ENCODE measurements around the gene TSPYL6.

The TSPYL6 gene

DNA sequence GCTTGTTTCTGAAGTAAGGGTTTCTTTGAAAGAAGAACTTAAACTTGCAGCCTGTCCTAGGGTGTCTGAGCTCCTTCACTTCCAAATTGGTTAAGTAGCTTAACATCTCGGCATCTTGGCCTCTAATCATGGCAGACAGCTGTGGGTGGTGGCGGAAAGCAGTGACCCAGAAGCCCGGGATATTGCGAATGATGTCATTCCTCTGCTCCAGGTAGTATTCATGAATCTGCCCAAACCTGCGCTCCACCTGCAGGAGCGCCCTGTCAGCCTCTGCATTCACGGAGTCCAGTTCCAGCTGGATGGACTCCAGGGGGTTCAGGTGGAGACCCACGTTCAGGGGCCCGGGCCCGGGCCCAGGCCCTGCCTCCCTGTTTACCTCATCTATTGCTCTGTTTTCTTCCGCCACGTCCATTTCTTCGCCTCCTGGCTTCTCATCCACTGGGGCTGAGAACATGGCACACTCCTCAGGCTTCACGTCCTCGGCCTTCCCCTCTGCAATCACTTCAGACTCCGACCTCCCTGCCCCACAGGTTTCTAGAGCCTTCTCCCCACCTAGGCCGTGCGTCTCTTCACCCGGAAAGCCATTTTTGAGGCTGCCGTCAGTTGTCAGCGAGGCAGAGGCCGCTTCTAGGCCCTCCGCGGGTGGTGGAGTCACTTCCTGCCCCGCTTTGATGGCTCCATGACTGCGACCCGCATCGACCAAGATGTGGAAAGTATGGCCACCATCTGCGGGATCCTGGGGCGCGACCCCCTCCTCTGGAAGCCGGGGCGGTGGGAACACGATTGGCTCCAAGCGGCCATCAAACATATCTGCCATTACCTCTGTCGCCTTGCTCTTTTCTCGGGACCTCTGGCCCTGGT lies 569 bp downstream of the TSPYL6 start:
- DNase-seq: no peak

DNA sequence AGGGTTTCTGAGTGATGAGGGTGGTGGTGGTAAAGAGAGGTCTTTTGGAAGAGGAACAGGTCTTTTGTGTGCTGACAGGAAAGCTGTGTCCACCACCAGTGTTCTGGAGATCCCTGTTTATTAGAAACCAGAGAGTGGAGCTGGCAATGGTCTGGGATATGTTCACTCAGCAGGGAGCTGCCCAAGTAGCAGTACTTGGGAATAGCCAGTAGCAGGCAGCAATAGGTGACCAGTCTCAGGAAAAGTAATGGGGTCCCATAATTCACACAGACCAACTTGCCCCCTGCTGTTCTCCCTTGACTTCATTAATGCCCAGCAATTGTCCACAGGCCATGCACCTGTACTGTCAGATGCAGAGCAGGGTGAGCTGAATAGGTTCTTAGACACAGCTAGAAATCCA lies 1.8 kb downstream of the TSPYL6 start:
- no peak for DNase-seq

DNA sequence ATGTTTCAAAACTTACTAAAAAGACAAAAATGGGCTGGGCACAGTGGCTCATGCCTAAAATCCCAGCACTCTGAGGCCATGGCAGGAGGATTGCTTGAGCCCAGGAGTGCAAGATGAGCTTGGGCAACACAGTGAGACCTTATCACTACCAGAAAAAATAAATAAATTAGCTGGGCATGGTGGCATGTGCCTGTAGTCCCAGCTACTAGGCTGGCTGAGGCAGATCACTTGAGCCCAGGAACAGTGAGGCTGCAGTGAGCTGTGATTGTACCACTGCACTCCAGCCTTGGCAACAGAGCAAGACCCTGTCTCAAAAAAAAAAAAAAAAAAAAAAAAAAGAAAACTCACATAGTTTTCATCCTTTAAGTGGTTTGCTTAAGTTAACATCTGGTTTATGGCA lies 6.4 kb downstream of the TSPYL6 start:
- no peak for DNase-seq

DNA sequence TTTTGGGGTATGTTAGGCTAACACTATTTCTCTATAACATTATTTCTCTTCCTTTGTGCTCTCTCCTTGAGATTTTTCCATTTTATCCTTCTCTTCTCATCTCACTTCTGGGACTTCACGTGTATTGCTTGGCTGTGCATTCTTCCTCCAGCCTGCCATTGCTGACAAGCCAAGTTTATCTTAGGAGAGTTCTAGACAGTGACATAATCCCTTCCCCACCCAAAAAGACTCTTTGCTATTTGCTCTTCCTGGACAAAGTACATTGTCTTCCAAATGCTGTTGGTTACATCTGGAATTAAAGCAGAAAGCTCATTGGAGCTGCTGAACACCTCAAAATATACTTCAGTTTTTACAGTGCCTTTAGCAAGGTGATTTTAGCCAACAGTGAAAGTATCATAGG lies 8.9 kb downstream of the TSPYL6 start:
- DNase-seq: no peak

DNA sequence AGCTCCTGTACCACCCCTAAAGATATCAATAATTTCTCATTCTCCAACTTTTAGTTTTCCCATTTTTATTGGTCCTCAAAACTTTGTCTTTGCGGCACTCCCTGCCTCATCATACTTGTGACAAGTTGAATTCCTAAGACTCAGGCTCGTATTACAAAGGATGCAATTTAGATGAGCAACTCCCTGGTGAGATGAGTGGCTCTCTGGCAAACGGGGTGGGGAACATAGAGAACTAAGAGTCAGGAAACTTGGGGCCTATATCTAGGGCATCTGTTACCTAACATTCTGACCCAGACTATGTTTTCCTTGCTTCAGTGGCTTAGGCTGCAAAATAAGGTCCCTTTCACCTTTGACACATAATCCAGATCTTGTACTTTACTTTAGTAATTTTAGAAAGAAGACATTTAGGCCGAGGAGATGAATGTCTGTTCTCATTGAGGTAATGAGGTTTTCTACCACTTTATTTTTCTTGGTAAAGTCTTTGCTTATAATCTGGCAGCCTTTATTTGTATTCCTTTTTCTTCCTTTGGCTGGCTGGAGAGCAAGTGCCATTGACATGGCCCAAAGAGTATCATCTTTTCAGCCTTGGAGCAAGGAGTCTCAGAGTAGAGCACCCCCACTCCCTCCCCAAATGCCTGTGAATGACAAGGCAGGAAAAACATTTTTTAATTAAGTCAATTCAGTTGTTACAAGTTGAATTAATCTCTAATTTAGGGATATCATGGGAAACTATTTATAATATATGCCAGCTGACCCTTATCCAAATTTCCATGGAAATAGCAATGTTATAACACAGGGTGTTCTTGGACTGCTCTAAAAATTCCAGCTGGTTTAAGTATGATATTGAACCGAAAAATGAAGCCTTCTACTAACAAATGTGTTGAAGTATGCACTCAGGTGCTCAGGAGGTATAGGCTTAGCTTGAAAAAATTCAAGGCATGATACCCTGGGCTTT lies 15.2 kb downstream of the TSPYL6 start:
- DNase-seq: no peak

DNA sequence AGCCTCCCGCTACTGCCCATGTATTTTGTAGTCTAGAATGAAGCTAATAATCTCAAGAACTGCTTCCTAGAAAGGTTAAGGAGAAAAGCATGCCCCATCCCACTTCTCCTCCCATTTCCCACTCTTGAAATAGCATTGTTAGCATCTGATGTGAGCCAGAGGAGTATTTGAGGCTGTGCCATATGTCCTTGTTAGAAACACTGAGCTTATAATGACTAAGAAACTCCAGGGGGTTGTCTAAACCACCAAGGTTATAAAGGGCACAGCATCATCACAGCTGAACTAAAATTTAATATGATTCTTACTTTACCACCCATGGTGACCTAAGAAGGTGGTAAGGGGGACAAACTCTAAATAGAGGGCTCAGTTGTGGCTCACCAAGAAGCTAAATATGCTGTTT lies 16.6 kb downstream of the TSPYL6 start:
- DNase-seq: no peak

DNA sequence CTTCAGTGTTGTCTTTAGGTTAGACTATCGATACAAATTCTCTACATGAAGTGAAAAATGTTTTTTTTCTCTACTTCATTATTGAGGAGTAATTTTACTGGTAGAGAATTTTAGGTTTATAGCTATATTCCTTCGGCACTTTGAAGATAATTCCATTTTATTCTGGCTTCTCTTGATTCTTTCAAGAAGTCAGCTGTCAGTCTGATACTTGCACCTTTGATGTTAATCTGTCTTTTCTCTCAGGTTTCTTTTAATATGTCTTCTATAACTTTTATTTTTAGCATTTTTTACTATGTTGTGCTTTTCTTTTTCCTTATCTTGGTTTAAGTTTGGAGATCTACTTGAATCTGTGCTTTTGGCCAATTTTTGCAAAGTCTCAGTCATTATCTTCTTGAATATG lies 18.6 kb downstream of the TSPYL6 start:
- no peak for DNase-seq

DNA sequence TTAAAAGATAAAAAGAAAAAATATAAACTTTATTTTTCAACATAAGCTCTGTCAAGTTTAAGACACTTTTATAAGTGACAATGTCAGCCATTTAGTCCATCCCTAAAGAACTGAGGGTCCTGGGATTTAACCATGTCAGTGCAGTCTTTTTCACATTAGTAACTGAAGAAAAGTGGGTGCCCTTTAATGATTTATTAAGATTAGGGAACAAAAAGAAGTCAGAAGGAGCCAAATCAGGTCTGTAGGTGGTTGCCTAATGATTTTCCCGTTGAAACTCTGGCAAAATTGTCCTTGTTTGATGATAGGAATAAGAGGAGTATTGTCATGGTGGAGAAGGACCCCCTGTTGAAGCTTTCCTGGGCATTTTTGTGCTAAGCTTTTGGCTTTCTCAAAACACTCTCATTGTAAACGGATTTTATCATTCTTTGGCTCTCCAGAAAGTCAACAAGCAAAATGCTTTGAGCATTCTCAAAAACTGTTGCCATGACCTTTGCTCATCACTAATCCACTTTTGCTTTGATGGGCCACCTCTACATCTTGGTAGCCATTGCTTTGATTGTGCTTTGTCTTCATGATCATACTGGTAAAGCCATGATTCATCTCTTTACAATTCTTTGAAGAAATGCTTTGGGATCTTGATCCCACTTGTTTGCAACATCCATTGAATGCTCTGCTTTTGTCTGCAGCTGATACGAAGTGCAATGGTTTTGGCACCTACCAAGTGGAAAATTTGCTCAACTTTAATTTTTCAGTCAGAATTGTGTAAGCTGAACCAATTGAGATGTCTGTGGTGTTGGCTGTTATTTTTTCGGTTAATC lies 22.0 kb downstream of the TSPYL6 start:
- no peak for DNase-seq

DNA sequence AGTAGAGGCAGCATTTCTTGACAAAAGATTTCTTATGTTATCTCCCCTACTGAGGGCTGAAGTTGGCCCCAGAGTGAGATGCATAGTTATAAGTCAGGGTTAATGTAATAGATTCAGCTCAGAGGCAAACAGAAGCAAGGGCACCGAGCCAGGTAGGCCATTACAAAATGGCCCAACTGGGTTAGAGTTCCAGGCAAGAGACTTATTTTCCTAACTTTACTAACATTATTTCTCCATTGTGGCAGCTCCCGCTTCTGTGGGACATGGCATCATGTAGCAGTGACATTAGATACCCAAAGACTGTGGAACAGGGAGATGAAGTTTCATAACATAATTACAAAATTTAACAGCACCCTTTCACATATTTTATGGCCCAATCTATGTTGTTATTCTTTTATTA lies 27.1 kb downstream of the TSPYL6 start:
- DNase-seq: no peak

DNA sequence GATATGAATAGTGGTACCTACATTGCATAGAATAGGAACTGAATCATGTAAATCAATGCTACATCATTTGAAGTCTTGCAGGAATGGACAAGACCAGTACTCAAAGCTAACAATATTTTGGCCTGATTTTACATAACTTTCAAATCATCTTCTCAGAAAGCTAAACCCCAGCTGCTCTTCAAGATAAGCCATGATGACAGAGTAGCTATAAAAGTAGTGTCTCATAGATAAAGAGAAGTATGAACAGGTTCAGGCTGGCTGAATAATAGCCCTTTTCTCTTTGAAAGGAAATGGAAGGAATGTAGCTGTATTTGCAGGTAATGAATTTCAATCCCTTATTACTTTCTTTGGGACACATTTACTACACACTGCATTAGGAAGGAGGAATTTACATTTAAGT lies 28.2 kb downstream of the TSPYL6 start:
- DNase-seq: no peak

DNA sequence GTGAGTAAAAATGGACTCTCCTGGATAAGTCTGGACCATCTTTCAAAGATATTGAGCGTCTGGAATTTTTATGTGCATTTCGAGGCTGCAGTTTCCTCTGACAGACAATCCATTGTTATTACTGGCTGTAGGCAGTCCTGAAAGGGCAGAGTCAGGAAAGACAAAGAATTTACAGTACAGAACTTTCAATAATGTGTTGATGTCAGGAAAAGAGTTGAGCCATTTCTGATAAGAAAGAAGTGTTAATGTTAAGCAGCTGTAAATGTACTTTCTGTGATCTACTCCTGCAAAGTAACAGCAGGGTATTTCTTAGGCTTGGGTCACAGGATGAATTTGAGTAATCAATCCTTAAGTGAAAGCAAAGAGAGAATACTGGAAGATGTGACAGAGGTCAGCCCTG lies 29.8 kb downstream of the TSPYL6 start:
- no peak for DNase-seq

DNA sequence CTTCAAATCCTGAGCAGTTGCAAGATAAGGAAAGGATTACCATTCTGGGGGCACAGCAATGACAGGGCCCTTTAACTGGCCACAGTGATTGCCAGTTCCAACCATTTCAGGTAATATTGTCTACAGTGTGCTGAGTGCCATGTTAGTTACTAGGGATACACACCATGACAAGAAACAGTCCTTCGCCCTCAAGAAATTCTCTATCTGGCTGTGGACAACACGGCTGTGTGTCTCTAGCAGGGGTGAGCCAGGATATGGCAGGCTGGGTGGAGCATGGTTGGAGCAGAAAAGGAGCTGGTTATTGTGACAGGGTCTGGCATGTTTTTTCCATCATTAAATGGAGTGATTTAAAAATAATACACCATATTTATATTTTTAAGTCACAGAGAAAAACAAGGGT lies 31.0 kb downstream of the TSPYL6 start:
- DNase-seq: no peak

DNA sequence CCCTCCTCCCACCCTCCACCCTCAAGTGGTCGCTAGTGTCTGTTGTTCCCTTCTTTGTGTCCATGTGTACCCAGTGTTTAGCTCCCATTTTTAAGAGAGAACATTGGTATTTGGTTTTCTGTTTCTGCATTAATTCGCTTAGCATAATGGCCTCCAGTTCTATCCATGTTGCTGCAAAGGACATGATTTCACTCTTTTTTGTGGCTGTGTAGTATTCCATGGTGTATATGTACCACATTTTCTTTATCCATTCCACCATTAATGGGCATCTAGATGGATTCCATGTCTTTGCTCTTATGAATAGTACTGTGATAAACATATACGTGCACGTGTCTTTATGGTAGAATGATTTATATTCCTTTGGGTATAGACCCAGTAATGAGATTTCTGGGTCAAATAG lies 42.9 kb downstream of the TSPYL6 start:
- DNase-seq: no peak

DNA sequence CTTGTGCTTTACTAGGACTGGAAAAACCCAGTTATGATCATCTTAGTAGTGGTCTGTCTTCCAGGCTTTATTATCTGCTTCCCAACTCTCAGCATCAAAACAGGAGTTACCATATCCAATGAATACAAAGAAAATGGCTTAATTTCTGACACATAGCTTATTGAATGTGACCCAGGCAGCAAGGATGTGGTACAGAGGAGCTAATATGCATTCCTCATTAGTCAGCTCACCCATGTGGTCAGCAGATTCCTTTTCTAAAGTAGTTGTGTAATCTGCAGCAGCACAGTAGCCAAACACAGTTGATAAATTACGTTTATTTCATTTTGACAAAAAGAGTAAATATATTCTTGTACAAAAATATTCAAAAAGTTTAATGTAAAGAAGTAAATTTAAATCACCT lies 43.6 kb downstream of the TSPYL6 start:
- DNase-seq: no peak

DNA sequence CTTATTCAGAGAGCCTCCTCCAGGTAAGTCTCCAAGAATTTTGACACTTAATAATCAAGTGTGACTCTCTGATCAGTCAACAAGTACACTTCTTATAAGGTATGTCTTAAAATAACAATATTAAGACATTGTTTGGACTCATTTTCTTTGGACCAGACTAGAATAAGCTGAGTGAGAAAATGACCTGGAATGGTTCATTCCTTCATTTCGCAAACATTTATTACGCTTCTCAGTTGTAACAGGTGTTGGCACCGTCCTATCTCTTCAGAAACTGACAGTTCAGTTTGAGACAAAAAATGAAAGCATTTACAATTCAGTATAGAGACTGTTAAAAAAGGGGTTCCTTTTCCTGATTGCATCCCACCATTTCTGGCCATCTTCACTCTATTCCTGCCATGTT lies 46.6 kb downstream of the TSPYL6 start:
- no peak for DNase-seq

DNA sequence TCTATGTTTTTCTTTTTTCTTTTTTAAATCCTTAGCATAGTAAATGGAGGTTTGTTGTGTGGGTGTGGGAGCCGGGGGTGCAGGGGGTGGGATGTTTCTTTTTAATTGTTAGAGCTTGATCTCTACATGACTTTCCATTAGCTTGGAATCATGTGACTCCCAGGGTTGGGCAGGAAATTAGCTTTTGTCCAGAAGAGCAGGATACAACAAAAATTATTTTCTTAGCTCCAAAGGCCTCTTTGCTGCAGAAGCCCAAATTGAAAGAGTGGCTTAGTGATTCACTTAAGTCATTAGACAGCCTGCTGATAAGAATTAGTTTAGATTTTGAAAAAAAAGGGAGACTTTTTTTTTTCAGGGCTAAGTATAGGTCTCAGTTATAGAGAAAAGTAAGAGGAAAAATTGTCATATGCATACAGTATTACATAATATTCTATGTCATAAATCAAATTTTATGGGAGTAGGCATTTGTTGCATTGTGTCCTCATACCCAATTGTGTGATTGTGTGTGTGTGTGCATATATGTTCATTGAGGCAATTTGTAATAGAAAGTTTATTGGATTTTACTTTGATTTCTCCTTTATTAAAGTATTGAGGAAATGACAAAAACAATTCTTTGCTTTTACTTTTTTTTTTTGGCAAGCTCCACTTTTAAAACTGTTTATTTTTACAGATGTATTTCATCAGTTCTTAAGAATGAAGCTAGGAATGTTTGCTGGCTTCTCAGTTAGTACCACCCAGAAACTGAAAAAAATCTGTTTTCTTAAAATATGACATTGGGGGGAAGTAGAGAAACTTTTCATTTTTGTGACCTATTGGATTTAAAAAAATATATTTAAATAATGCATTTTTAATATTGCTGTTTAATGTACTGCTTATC lies 47.4 kb downstream of the TSPYL6 start:
- no peak for DNase-seq

DNA sequence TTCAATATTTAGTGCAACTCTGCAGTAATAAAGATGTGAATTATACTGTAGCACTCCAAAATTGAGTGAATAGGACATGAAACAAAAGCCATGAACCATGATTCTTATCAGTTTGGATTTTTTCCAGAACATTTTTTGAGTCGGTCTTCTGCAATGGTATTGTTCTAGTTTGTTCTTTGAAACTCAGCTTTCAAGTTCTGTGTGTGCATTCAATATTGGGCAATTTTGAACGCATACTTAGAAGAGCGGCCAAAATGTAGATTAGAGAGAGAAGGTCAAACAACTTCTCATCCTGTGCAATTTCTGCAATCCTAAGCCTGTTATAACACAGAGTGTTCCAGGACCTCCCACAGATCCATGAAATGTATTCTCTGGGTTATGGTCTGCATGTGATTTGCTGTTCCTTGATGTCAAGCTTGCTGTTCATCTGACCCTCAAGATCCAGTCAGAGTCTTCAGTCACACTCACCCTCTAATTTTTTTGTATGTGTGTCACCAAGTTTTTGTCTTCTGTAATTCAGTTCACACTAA lies 48.3 kb downstream of the TSPYL6 start:
- DNase-seq: no peak

DNA sequence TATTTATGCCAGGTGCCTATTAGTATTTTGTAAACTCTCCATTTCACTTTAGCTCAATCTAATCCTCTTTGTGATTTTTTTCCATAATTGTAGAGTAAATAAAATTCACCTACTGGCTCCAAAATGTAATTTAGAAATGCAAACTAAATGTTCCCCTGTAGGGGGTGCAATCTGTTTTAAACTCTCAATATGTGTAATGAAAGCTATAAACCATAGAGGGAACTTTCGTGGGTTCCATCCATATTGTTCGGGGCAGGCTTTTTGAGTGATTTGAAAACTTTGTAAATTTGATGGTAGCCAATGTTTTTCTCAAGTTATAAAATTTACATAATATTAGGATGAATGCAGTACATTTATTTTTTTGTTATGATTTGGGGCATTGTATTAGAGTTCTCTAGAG lies 49.4 kb downstream of the TSPYL6 start:
- DNase-seq: no peak

DNA sequence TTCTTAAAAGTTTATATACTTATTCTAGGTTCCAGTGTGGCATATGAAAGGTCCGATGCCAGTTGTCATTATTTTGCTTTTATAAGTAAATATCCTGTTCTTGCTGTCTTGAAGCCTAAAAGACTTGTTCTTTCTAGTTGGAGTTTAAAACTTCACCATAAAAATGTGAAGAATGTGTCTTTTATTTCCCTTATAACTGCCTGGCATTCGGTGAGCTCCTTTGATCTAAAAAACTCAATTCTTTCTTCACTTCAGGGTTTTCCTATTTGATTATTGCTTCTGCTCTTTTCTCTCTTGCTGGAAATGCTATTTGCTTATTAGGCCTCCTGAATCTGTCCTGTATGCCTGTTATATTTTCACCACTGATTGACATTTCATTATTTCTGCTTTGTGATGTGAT lies 51.6 kb downstream of the TSPYL6 start:
- DNase-seq: no peak
